GM12891 (cell line): ENCODE measurements around the gene GGACT.

ENCODE experiments used
- POLR2A ChIP-seq: IDR thresholded peaks from 2 replicates; pipeline ENCODE4 v1.6.1; 2011; ENCODE audit warnings: low read depth, low read length, control low read depth
- POLR2AphosphoS5 ChIP-seq: IDR thresholded peaks from 2 replicates; pipeline ENCODE4 v1.6.1; 2011; ENCODE audit warnings: low read depth, low read length, control low read depth
- POU2F2 ChIP-seq: IDR thresholded peaks from 2 replicates; pipeline ENCODE4 v1.6.1; 2011; ENCODE audit warnings: low read depth, mild to moderate bottlenecking, control low read depth, low read length, moderate library complexity
- TAF1 ChIP-seq: IDR thresholded peaks from 2 replicates; pipeline ENCODE4 v1.6.1; 2011; ENCODE audit warnings: low read depth, low read length, control low read depth

DNA sequence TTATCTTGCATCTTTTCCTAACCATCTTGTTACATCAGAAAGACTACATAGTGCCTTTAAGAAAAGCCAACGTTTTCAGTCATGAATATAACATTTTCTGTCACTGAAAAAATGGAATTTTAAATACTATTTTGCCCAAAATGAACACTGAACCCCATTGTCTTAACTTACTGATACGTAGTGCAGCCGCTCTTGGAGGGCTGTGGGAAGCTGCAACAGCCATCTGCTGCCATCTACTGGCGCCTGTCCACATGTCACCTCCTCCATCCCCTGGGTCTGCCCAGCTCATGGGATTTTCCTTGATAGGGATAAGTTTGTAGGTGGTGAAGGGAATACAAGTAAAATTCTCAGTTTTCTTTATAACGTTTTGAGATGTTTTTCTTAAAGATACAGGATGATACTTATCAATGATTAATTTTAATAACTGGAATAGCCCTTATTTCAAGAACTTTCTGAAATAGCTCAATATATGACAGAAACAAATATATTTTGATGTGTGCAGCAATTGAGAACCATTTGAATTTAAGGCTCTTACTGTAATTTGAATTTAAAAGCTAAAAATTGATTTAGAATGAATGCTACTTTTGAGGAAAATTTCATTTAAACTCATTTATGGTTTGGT lies 73.7 kb downstream of the GGACT start:
- TF ChIP-seq POLR2A (no peak), POLR2AphosphoS5 (no peak), POU2F2 (no peak), TAF1 (no peak)
